T-helper 1 cell treated with Interleukin-12 subunit alpha and Interleukin-12 subunit beta and Interleukin-4 antibody, amounts not matched to agents 30 ng/mL and 1 ng/mL, for 36 hours (primary cell): ENCODE results near the gene RAB41. TPM values are rescaled to one million over a fixed set of nuclear protein-coding genes. Genes with fewer than 3 reads are reported as not detected.
"Not testable (repeated sequence)": the region's sequence is repeated elsewhere in the genome, so short reads cannot be mapped to it uniquely, and the experiment has no call there.

Experiments used
- intact Hi-C: fragments of 100-400 bp; cut with micrococcal nuclease; formaldehyde crosslinking; loops from one replicate; pipeline ENCODE4 v1.15.1; 2024
- total RNA-seq: library from RNA; stranded (reverse); gene quantifications from 2 replicates; pipeline ENCODE4 v1.2.3, GENCODE V29; 2022

The RAB41 gene
- not detected in 2 replicates for total RNA-seq

DNA sequence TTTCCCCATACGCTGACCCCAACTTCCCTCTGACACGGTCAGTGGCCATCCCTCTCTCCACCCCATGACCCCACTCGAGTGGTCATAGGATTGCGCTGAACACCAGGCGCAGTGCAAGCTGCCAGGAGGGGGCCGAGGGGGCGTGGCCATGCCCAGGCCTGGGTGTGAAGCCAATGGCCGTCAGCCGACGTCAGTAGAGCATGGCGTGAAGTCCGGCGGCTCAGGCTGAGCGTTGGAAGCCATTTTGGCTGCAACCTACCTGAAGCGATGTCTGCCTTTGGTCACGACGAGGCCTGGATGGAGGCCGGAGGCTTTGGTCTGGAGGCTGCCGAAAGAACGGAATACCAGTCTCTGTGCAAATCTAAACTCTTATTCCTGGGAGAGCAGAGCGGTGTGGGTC is at the start of gene RAB41:
RAB41 (plus strand) TSS at position 222 of the 400 bp plus-strand sequence; CDS start at position 268, 46 bp downstream.
- intact Hi-C loops, result no loop called here

DNA sequence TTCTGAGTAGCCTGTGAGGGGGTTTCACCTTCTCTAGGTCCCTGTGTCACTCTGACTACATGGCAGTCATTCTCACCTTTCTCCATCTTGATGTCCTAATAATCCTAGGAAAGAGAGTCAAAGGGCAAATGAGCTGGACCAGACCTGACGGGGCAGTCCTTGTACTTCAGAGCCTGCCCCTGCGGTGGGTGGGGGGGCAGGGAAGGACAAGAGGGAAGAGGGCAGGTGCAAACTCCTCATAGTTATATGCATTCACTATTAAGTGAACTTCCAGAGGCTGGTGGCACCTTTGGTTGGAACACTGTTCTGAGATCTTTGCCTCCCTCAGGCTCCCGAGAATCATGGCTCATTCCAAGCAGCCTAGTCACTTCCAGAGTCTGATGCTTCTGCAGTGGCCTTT is 47.6 kb upstream of the RAB41 start, which contains the start of gene AWAT1:
AWAT1 (plus strand) TSS at position 301 of the 400 bp plus-strand sequence; CDS start at position 342, 41 bp downstream.
- intact Hi-C loops, result no loop called here

DNA sequence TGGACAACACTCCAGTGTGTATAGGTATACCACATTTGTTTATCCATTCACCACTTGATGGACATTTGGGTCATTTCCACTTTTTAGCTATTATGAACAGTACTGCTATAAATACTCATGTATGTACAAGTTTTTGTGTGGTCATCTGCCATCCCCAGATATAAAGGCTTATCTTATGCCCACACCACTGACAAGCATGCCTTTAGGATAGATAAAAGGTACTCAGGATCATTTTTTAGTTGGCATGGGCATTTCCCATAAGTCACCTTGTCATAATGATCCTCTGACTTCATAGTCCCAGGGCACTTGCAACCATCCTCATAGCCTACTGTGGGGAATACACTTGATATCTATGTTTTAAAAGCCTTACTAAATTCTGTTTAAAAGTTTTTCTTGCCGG is 41.2 kb upstream of the RAB41 start:
- intact Hi-C loops, result no loop called here

DNA sequence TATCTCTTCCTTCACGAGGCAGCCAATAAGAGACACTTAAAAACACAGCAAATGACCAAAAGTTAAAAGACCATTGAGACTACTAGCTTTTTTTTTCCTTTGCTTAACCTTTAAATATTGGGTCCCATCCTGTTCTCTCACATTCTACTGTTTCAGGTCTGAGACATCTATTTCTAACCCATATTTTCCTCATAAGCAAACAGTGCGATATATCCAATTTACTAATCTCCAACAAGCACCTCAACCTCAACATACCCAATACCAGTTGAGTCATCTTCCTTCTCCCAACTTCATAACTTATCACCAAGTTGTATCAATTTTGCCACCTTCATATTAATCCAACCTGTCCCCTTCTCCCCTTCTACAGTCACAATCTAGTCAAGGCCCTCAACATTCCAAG is 40.5 kb upstream of the RAB41 start:
- intact Hi-C loops, result no loop called here

DNA sequence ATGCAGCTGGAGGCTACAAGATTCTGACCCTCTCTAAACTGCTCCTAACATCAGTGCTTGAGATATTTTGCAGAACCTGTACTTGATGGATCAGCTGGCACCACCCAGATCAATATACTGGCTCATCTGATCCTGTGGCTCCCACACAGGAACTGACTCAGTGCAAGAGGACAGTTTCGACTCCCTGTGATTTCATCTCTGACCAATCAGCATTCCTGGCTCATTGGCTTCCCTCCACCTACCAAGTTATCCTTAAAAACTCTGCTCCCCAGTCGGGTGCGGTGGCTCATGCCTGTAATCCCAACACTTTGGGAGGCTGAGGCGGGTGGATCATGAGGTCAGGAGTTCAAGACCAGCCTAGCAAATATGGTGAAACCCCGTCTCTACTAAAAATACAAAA is 38.4 kb upstream of the RAB41 start:
- intact Hi-C loops, result not testable (repeated sequence)

DNA sequence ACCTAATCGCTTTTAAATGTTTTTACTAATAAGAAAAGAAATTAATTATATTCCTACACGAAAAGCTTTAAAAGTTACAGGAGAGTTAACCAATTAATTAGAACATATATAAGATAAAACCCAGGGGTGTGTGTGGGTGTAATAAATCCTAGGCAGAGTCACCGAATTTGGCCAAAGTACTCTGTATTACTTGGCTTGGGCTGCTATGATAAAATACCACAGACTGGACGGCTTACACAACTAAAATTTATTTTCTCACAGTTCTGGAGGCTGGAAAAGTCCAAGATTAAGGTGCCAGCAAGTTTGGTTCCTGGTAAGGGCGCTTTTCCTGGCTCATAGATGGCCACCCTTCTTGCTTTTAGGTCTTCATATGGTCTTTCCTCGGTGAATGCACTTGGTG is 37.1 kb upstream of the RAB41 start:
- intact Hi-C loops, result no loop called here

DNA sequence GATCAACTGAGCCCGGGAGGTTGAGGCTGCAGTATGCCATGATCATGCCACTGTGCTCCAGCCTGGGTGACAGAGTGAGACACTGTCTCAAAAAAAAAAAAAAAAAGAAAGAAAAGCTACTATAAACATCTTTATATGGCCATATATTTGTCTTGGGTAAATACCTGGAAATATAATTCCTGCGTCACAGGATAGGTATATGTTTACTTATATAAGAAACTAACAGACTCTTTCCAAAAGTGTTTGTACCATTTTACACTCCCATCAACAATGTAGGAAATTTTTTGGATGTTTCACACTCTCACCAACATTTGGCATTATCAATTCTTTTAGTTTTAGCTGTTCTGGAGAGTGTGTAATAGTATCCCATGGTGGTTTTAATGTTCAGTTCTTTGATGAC is 34.7 kb upstream of the RAB41 start:
- intact Hi-C loops, result no loop called here

DNA sequence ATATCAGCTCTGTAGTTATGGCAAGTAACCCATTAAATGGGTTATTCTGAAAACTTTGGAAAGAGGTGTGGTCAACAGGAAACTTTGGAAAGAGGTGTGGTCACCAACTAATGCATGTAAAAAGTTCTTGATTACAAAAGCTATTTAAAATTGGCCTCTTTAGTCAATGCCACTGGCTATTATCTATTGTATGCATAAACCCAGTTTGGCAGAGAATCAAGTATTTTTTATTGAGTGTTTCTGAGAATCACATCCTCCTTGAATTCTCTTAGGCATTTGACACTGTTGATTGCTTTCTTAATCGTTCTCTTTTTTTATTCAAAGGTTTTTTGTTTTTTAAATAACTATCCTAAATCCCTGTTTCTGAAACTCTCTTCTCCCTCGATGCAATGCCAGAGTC is 29.5 kb upstream of the RAB41 start:
- intact Hi-C loops, result no loop called here

DNA sequence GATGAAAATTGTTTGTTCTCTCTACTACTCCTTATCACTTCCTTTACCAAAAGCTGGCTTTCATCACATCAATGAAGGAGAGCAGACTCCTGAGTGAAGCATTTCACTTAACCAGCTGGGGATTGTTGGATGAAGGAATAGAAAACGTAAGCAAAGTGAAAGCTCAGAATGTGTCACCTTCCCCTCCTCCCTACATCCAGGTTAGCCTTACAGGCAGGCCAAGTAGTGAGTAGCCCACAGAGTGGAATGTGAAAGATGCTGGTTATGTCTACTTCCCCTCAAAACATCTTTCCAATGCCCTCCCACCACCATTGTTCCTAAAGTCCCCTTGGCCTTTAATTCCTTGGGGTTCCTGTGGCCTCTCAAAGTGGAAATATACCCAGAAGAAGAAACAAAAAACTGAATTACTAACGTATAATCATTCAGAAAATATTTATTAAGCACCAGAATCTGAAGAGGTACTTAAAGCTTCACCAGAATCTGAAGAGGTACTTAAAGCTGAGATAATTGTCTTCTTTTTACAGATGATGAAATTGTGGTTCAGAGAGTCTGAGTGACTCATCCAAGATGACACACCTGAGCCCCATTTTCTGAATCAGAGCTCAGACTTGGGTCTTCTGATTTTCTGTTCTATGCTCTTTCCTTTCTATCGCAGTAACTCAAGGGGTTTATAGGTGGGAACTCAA is 28.5 kb upstream of the RAB41 start:
- intact Hi-C loops, result no loop called here

DNA sequence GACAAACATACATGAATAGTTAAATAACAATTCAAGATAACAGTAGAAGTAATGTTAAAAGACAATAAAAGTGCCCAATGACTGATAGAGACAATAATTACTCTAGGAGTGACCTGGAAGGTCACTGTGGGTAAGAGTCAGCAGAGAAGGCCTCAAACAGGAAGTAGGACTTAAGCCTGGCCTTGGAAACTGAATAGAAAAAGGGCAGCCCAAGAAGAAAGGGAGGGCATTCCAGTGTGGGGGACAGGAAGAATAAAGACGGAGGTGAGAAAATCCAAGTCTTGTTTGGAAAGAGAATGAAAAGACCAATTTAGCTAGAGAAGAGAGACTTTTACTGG is 27.9 kb upstream of the RAB41 start:
- intact Hi-C loops, result no loop called here

DNA sequence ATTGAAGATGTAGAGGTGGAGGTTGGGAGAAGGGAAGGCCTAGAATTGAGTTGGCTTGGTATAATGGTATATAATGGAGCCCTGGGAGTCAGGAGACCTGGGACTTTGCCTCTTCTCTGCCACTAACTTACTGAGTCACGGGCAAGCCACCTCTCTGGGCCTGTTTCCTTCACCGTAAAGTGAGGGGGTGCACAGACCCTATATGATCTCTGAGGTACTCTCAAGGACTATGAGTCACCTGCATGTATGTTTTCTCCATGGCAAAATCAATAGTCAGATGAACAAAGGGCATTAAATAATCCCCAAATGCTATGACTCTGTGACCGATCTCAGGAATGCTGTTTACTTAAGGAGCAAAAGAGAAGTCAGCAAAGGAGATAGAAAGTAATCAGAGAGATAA is 27.1 kb upstream of the RAB41 start:
- intact Hi-C loops, result no loop called here

DNA sequence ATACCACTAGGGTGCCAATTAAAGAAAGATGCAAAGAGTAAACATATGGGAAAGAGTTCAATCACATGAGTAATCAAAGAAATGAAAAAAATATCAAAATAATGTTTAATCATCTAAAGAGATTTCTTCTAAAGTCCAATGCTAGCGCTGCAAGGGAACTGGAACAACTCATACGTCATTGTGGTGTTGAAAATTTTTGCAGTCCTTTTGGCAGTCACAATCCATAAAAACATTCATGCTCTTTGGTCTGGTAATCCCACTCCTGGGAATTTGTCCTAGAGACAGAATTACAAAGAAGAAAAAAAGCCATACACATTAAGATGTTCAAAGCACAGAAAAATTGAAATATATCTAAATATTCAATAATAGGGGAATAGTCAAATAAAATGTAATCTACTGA is 26.5 kb upstream of the RAB41 start:
- intact Hi-C loops, result no loop called here

DNA sequence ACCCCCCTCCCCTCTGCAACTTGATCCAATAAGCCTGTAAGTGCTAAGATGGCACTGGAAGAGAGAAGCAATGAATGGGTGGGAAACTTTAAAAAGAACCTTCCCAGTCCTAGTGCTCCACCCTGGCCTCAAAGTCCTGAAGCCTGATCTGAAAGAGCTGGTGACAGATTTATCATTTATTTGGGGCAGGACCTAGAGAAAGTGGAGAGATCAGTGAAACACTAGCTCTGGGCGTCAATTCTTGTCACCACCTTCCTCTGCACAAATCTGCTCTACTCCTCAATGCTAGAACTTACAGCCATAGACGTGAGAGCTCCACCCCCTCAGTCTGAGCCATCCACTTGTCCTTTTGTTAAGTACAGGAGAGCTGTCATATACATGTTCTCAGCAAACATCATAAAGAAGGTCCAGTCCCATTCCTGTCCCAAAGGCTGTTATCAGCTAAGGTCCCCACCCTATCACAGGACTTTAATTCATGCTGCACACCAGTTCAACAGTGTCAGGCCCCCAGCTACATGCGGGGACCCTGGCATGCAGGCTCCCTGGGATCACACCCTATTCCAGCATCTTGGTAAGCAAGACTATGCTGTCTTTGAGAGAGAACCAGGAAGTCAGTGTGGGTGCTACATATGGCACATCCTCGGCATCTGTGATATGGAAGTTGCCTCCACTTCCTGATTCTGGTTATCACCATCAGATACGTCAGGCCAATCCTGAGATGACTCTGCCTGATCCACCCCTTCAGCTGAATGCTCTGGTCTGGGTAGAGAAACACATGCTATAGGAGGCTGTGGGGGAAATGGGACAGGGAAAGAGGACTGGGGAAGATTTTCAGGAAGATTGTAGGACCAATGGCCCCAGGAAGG is 24.3 kb upstream of the RAB41 start:
- intact Hi-C loops, result no loop called here

DNA sequence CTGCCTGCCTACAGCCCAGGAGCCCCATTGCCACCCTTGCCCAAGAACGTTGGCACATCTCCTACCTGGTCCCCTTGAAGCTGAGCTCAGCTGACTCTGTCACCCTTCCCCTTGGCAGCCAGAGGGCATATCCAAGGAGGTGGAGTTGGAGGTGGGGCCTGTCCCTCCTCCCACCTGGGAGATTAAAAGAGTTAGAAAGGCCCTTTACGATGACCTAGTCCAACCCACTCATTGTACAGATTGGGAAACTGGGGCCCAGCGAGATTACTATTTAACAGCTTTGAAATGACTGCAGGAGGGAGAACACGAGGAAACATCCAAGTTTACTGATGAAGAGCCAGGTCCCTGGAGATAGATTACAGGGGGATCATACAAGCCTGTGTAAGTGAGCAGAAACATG is 21.9 kb upstream of the RAB41 start, which contains the start of gene P2RY4:
P2RY4 (minus strand) TSS at position 101 of the 400 bp plus-strand sequence. CDS start 580 bp downstream, outside the sequence.
- intact Hi-C loops, result loop anchor here (5.0 kb wide), 1 partner anchor 63 kb away; no protein-coding TSS in a partner anchor

DNA sequence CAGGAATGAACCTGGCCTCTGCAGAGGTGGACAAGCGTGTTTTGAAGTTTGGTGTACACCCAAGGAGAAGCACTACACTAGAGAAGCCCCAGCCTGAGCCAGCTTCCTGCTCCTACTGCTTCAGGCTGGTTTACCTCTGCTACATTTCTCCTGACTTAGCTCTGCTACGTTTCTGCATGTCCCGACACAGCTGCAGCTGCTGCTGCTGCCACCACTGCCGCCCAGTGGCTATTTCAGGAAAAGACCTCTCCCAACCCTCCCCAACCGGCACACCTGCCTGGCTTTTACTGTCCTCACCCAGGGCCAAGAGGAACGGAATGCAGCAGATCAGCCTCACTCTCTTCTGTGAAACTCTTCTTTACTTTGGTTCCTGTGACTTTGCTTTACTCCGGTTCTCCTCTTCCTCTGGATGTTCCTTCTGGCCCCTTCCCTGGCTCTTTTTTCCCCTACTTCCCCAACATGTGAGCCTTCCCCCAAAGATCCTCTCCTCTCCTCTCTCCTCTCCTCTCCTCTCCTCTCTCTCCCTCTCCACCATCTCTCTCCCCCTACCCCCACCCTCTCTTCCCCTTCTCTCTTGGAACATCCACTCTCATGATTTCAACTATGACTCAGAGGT is 18.9 kb upstream of the RAB41 start:
- intact Hi-C loops, result loop anchor here (5.0 kb wide), 1 partner anchor 66 kb away; no protein-coding TSS in a partner anchor

DNA sequence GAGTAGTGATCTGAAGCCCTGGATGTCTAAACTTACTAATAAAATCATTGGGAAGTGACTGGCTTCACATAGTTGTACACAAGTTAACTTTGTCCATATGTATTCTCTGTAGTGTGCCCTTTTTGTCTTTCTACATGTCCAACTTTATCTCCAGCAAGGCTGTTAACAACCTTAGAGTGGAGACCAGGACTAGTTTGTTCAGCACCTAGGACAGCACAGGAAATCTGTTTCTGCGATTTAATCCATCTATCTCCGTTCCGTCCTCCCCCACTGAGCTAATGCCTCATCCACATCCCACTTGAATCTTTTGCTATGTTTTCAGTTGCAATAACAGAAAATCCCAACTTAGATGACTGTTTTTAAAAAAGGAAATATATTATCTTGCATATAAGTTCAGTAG is 17.2 kb upstream of the RAB41 start:
- intact Hi-C loops, result loop anchor here (5.0 kb wide), 1 partner anchor 67 kb away; no protein-coding TSS in a partner anchor

DNA sequence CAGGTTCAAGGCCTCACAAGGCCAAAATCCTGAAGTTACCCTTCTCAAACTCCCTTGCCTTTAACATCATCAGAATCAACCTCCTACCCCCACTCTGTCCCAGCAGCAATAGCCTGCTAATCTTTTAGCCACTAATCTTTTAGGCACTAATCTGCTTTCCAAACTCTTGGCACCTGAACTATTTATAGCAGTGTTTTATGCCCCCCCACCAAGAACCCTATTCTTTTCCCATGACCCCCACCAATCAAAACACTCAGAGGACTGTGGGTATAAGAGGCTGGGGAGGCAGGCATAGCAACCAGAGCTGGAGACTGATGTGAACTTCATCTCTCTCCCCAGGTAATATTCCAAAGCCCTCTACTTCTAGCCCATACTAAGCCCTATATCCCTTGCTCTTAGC is 13.9 kb upstream of the RAB41 start, which contains the start of gene ARR3:
ARR3 (plus strand) TSS at position 301 of the 400 bp plus-strand sequence. CDS start 1,052 bp downstream, outside the sequence.
- intact Hi-C loops, result no loop called here

DNA sequence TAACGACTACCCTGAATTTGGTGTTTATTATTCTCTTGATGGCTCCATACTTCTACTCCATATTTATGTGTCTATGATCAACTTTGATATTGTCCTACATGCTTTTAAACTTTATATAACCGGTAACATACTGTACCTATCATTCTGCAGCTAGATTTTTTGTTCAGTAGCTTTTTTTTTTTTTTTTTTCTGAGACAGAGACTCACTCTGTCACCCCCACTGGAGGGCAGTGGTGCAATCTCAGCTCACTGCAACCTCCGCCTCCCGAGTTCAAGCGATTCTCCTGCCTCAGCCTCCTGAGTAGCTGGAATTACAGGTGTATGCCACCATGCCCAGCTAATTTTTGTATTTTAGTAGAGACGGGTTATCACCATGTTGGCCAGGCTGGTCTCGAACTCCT is 7.9 kb upstream of the RAB41 start:
- intact Hi-C loops, result not testable (repeated sequence)

DNA sequence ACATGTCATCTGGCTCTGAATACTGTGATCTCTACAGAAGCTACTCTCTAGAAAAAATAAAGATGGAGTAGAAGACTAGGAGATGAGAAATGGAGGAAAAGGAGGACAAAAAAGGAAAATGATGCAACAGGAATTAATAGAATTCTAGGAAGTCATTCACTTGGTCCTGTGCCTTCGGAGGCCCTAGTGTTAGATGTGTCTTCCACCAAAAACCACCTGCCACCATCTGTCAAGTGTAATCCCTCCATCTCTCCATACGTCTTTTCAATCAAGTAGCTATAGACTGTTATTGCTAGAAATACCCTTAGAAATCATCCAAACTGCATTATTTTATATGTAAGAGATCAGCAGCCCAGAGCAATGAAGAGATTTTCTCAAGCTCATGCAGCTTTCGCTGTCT is 2.9 kb upstream of the RAB41 start:
- intact Hi-C loops, result no loop called here

DNA sequence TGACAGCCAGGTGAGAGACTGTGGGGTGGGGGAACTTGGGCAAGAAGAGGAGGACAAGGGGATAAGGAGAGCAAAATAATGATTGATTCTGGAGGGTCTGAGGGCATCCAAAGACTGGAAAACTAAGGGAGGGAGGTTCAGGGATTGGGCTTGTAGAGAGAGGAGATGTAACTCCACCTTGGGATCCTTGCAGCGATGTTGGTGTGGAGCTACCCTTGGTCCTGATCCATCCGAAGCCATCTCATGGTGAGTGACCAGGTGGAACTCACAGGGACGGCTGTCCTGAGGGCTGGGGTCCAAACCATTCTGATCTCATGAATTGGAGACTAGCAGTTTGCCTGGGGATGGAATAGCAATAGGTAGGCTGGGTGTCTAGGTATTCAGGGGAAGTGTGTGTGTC is 1.4 kb upstream of the RAB41 start:
- intact Hi-C loops, result no loop called here

DNA sequence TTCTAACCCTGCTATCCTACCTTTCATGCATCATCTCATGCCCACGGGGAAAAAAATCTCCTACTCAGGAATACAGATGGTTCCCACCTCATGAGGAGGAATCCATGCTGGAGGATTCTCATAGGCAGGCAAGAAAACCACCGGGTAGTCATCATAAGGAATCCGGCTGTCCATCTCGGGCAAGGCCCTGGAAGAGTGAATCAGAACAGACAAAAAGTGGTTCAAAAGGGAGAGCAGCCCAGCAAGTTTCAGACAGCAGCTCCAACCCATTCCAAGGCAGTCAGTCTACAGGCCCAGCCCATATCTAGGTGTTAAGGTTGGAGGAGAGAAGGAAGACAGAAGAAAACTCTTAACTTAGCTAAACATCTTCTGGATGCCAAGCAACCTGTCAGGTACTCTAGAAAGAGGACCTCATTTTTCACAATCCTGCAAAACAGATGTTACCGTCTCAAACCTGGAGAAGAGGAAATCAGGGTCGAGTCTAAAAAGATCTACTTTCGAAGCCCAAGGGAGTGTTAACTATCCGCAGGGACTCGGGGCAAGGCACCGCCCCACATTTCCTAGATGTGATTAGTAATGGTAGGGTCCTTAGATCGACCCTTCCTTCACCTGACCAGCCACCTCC is 7.3 kb downstream of the RAB41 start:
- intact Hi-C loops, result loop anchor here (1.0 kb wide), 3 partner anchors 145 to 165 kb away; partner anchors contain the start of gene IGBP1
